Kidney (tissue), 14 donors: ENCODE data around the gene EVA1A. TPM values are rescaled to one million over a fixed set of nuclear protein-coding genes. Genes with fewer than 3 reads are reported as not detected.

ENCODE experiments used
- DNase-seq, 5 donors: peaks; one replicate each; pipeline ENCODE4 v3.0.0-alpha.2; 2013 to 2020
- FAIRE-seq: peaks from 2 replicates; lab custom pipeline; 2012; peaks lifted over from hg19 to GRCh38; lab: Jason Lieb, UNC
- H3K27ac ChIP-seq, 2 donors: one replicate each; pipeline ENCODE4 v1.7.0; 2013; ENCODE audit warnings: low read depth in 2 of 2, low read length in 2 of 2, inconsistent platforms in 1 of 2
- H3K27me3 ChIP-seq: one replicate; pipeline ENCODE4 v1.7.1; 2013; ENCODE audit warnings: low read length, inconsistent platforms; ENCODE audit not compliant: control insufficient read depth, insufficient read depth
- H3K36me3 ChIP-seq, 3 donors: one replicate each; pipeline versions ENCODE4 v1.7.0 to v1.7.1; 2013; ENCODE audit warnings: low read length in 3 of 3, control low read depth in 1 of 3, inconsistent platforms in 1 of 3; ENCODE audit not compliant: insufficient read depth in 3 of 3, control insufficient read depth in 2 of 3
- H3K4me1 ChIP-seq, 3 donors: one replicate each; pipeline versions ENCODE4 v1.7.0 to v1.7.1; 2013; ENCODE audit warnings: low read length in 3 of 3, inconsistent platforms in 1 of 3, low read depth in 1 of 3; ENCODE audit not compliant: control insufficient read depth in 2 of 3, insufficient read depth in 2 of 3
- H3K4me3 ChIP-seq, 3 donors: one replicate each; pipeline versions ENCODE4 v1.7.0 to v1.8.1; 2013; ENCODE audit warnings: low read length in 3 of 3, control low read depth in 1 of 3, inconsistent platforms in 1 of 3
- H3K9ac ChIP-seq, 3 donors: one replicate each; pipeline versions ENCODE4 v1.7.0 to v1.7.1; 2013; ENCODE audit warnings: low read length in 3 of 3, control low read depth in 1 of 3, inconsistent platforms in 1 of 3
- H3K9me3 ChIP-seq, 3 donors: one replicate each; pipeline versions ENCODE4 v1.7.0 to v1.7.1; 2013; ENCODE audit warnings: low read length in 3 of 3, control low read depth in 1 of 3, inconsistent platforms in 1 of 3; ENCODE audit not compliant: control insufficient read depth in 2 of 3, insufficient read depth in 1 of 3
- CTCF ChIP-seq: IDR thresholded peaks from 3 replicates; pipeline ENCODE4 v1.5.1; 2012; ENCODE audit warnings: mild to moderate bottlenecking, moderate library complexity, borderline replicate concordance; ENCODE audit not compliant: insufficient read depth; ENCODE audit errors: extremely low read depth
- intact Hi-C: fragments of 100-400 bp; cut with DNase I; formaldehyde crosslinking; loops from one replicate; pipeline ENCODE4 v1.11.1; 2022
- polyA plus RNA-seq: library from polyadenylated mRNA; stranded (reverse); fragments of 350-450 nt; fragmentation: Illumina TruSeq; extraction: RNeasy Lipid Tissue Mini Kit (QIAGEN cat#74804); gene quantifications from one replicate; pipeline ENCODE4 v1.2.3, GENCODE V29; 2014; ENCODE audit warnings: low read depth, low replicate concordance; ENCODE audit not compliant: insufficient read depth
- total RNA-seq: library from RNA; stranded (reverse); fragmentation: NEBNext Ultra II Directional; extraction: Animal tissue kit (Norgen Biotek cat#: 25700); gene quantifications from one replicate; pipeline ENCODE4 v1.2.1, GENCODE V29; 2021
- donor health status: control.
- donor health status: control.
- donor health status: control.
- donor health status: control.
- donor health status: control.
- donor health status: DM: yes; HTN: yes; CAD: no.
- donor health status: Normal renal cell carcinoma (clear cell type).

EVA1A gene
- total and polyA plus RNA-seq, 2 donors from 2014 or later = 28.1 to 32.4 TPM

- H3K4me1 ChIP-seq = no peaks in the 10 kb centered on the region
- no peaks in the 10 kb centered on the region for H3K9me3 ChIP-seq
- no peak overlapping the region for H3K9ac ChIP-seq
- FAIRE-seq (no peak), DNase-seq (peak in 2 of 5 donors; percentile 40 to 74)
- no peaks in the 10 kb centered on the region for H3K27me3 ChIP-seq
- no peak overlapping the region for H3K4me3 ChIP-seq
- intact Hi-C loops = no loop called here
- H3K36me3 ChIP-seq = peaks cover 0 to 3% (median 0%) of the 10 kb centered on the region in 3 donors
- no peak for TF ChIP-seq CTCF
- no peak overlapping the region for H3K27ac ChIP-seq
These were observed 20.6 kb downstream of the EVA1A start for GRCh38 chr2:75539955-75540716.

DNA sequence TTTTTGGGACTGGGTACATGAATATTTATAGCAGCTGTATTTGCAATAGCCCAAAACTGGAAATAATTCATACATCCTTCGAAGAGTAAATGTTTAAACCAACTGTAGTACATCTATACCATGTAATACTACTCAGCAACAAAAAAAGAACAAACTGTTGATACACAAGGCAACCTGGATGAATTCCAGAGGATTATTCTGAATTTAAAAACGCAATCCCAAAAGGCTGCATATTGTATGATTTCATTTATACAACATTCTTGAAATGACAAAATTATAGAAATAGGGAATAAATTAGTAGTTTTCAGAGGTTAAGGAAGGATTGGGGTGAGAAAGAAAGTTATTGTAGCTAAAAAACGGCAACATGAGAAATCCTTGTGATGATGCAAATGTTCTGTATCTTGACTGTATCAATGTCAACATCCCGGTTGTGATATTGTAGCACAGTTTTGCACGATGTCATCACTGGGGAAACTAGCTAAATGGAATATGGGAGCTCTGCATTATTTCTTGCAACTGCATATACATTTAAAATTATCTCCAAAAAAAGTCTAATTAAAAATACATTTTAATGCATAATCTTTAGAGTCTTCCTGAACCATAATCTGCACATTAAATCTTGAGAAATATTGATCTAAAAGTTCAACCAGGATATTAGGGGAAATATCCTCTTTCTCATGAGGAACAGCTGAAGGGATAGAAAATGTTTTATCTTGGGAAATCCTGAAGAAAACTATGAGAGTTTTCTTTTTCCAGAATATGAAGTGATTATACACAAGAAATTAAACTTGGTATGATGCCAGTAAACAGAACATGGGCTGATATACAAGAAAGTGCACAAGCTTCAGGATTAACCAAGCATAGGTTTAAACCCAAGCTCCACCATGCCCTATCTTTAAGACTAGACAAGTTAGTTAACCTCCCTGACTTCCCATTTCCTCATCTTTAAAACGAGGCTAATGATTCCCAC is 21.9 kb downstream of the EVA1A start:
- H3K27ac ChIP-seq = no peak overlapping the region
- intact Hi-C loops = no loop called here
- peaks cover 0 to 3% (median 0%) of the 10 kb centered on the region in 3 donors for H3K36me3 ChIP-seq
- DNase-seq (no peak), FAIRE-seq (no peak)
- no peaks in the 10 kb centered on the region for H3K9me3 ChIP-seq
- H3K4me3 ChIP-seq = no peak overlapping the region
- no peaks in the 10 kb centered on the region for H3K4me1 ChIP-seq
- no peak for TF ChIP-seq CTCF
- H3K9ac ChIP-seq = no peak overlapping the region
- no peaks in the 10 kb centered on the region for H3K27me3 ChIP-seq

DNA sequence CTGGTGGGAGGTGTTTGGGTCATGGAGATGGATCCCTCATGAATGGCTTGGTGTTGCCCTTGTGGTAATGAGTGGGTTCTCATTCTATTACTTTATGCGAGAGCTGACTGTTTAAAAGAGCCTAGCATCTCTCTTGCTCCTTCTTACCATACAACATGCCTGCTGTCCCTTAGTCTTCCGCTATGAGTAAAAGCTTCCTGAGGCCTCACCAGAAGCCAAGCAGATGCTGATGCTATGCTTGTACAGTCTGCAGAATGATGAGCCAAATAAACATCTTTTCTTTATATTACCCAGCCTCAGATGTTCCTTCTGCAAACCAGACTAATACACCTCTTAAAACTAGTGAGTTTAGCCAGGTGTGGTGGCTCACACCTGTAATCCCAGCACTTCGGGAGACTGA is 23.1 kb downstream of the EVA1A start:
- no peak overlapping the region for H3K9ac ChIP-seq
- H3K9me3 ChIP-seq = no peaks in the 10 kb centered on the region
- DNase-seq (no peak), FAIRE-seq (no peak)
- no peak overlapping the region for H3K4me3 ChIP-seq
- no peaks in the 10 kb centered on the region for H3K27me3 ChIP-seq
- no peaks in the 10 kb centered on the region for H3K4me1 ChIP-seq
- H3K27ac ChIP-seq = no peak overlapping the region
- no peak for TF ChIP-seq CTCF
- H3K36me3 ChIP-seq = peaks cover 0 to 3% (median 0%) of the 10 kb centered on the region in 3 donors
- intact Hi-C loops = no loop called here
